ENCODE data around the gene THEMIS.
"Not testable (repeated sequence)": the region's sequence is repeated elsewhere in the genome, so short reads cannot be mapped to it uniquely, and the experiment has no call there.

THEMIS gene

GRCh38 chr6:127794405-127794804 is 106.5 kb downstream of the THEMIS start:
- Histone ChIP-seq H3K9me3 (ENCODE audit: control insufficient read depth, low read length) (no peaks in the 10 kb centered on the region), H3K4me1 (ENCODE audit: control insufficient read depth, insufficient read depth, low read length) (no peaks in the 10 kb centered on the region), H3K9ac (ENCODE audit: low read length) (no peak overlapping the region), H3K27me3 (replicated peaks; ENCODE audit: control insufficient read depth, insufficient read depth, low read length) (peaks cover 12% of the 10 kb centered on the region), H3K4me3 (ENCODE audit: low read length) (no peak overlapping the region), H3K36me3 (ENCODE audit: control insufficient read depth, insufficient read depth, low read length, severe bottlenecking) (no peaks in the 10 kb centered on the region)
- no peak for DNase-seq (ENCODE audit: low read depth)

GRCh38 chr6:127793396-127793795 is 107.5 kb downstream of the THEMIS start:
- DNase-seq (ENCODE audit: low read depth): no peak
- Histone ChIP-seq H3K36me3 (ENCODE audit: control insufficient read depth, insufficient read depth, low read length, severe bottlenecking) (no peaks in the 10 kb centered on the region), H3K4me3 (ENCODE audit: low read length) (no peak overlapping the region)

GRCh38 chr6:127792616-127793015 is 108.2 kb downstream of the THEMIS start:
- Histone ChIP-seq H3K36me3 (ENCODE audit: control insufficient read depth, insufficient read depth, low read length, severe bottlenecking) (no peaks in the 10 kb centered on the region), H3K9me3 (ENCODE audit: control insufficient read depth, low read length) (no peaks in the 10 kb centered on the region), H3K4me1 (ENCODE audit: control insufficient read depth, insufficient read depth, low read length) (no peaks in the 10 kb centered on the region), H3K27me3 (replicated peaks; ENCODE audit: control insufficient read depth, insufficient read depth, low read length) (peaks cover 12% of the 10 kb centered on the region), H3K9ac (ENCODE audit: low read length) (no peak overlapping the region), H3K4me3 (ENCODE audit: low read length) (no peak overlapping the region)
- DNase-seq (ENCODE audit: low read depth): no peak

More at GRCh38 chr6:127793396-127793795, 107.5 kb downstream of the THEMIS start:
- Histone ChIP-seq H3K9me3 (ENCODE audit: control insufficient read depth, low read length) (no peaks in the 10 kb centered on the region), H3K4me1 (ENCODE audit: control insufficient read depth, insufficient read depth, low read length) (no peaks in the 10 kb centered on the region), H3K27me3 (replicated peaks; ENCODE audit: control insufficient read depth, insufficient read depth, low read length) (peaks cover 12% of the 10 kb centered on the region), H3K9ac (ENCODE audit: low read length) (no peak overlapping the region)

- Histone ChIP-seq H3K4me3 (ENCODE audit: low read length) (no peak overlapping the region), H3K4me1 (ENCODE audit: control insufficient read depth, insufficient read depth, low read length) (peaks cover under 1% of the 10 kb centered on the region), H3K9me3 (ENCODE audit: control insufficient read depth, low read length) (no peaks in the 10 kb centered on the region), H3K9ac (ENCODE audit: low read length) (no peak overlapping the region), H3K36me3 (ENCODE audit: control insufficient read depth, insufficient read depth, low read length, severe bottlenecking) (no peaks in the 10 kb centered on the region), H3K27me3 (replicated peaks; ENCODE audit: control insufficient read depth, insufficient read depth, low read length) (peaks cover 12% of the 10 kb centered on the region)
- no peak for DNase-seq (ENCODE audit: low read depth)
Measured at GRCh38 chr6:127791779-127792528, 108.9 kb downstream of the THEMIS start.

GRCh38 chr6:127790571-127790970 is 110.3 kb downstream of the THEMIS start:
- Histone ChIP-seq H3K9ac (ENCODE audit: low read length) (no peak overlapping the region), H3K27me3 (replicated peaks; ENCODE audit: control insufficient read depth, insufficient read depth, low read length) (peaks cover 12% of the 10 kb centered on the region), H3K36me3 (ENCODE audit: control insufficient read depth, insufficient read depth, low read length, severe bottlenecking) (no peaks in the 10 kb centered on the region), H3K9me3 (ENCODE audit: control insufficient read depth, low read length) (no peaks in the 10 kb centered on the region), H3K4me1 (ENCODE audit: control insufficient read depth, insufficient read depth, low read length) (peaks cover 9% of the 10 kb centered on the region), H3K4me3 (ENCODE audit: low read length) (no peak overlapping the region)
- no peak for DNase-seq (ENCODE audit: low read depth)

- Histone ChIP-seq H3K9ac (ENCODE audit: low read length) (no peak overlapping the region), H3K4me3 (ENCODE audit: low read length) (no peak overlapping the region), H3K4me1 (ENCODE audit: control insufficient read depth, insufficient read depth, low read length) (peaks cover 9% of the 10 kb centered on the region), H3K27me3 (replicated peaks; ENCODE audit: control insufficient read depth, insufficient read depth, low read length) (no peaks in the 10 kb centered on the region), H3K9me3 (ENCODE audit: control insufficient read depth, low read length) (peaks cover 6% of the 10 kb centered on the region), H3K36me3 (ENCODE audit: control insufficient read depth, insufficient read depth, low read length, severe bottlenecking) (no peaks in the 10 kb centered on the region)
- DNase-seq (ENCODE audit: low read depth): peak; percentile 72
Measured at GRCh38 chr6:127786109-127786508, 114.7 kb downstream of the THEMIS start.

- no peak for DNase-seq (ENCODE audit: low read depth)
- no peak overlapping the region for H3K4me3 ChIP-seq (ENCODE audit: low read length)
- peaks cover 6% of the 10 kb centered on the region for H3K9me3 ChIP-seq (ENCODE audit: control insufficient read depth, low read length)
- H3K9ac ChIP-seq (ENCODE audit: low read length): no peak overlapping the region
- no peaks in the 10 kb centered on the region for H3K36me3 ChIP-seq (ENCODE audit: control insufficient read depth, insufficient read depth, low read length, severe bottlenecking)
- H3K27me3 ChIP-seq (replicated peaks; ENCODE audit: control insufficient read depth, insufficient read depth, low read length): no peaks in the 10 kb centered on the region
- peaks cover 9% of the 10 kb centered on the region for H3K4me1 ChIP-seq (ENCODE audit: control insufficient read depth, insufficient read depth, low read length)
Measured at GRCh38 chr6:127784468-127784867, 116.4 kb downstream of the THEMIS start.

- H3K36me3 ChIP-seq (ENCODE audit: control insufficient read depth, insufficient read depth, low read length, severe bottlenecking); DNase-seq (ENCODE audit: low read depth); H3K9ac ChIP-seq (ENCODE audit: low read length); H3K4me1 ChIP-seq (ENCODE audit: control insufficient read depth, insufficient read depth, low read length); H3K9me3 ChIP-seq (ENCODE audit: control insufficient read depth, low read length); H3K27me3 ChIP-seq (replicated peaks; ENCODE audit: control insufficient read depth, insufficient read depth, low read length); H3K4me3 ChIP-seq (ENCODE audit: low read length): not testable (repeated sequence)
Measured at GRCh38 chr6:127781636-127782272, 119.1 kb downstream of the THEMIS start.

- no peak overlapping the region for H3K4me3 ChIP-seq (ENCODE audit: low read length)
- H3K9me3 ChIP-seq (ENCODE audit: control insufficient read depth, low read length): no peaks in the 10 kb centered on the region
Measured at GRCh38 chr6:127776320-127776719, 124.5 kb downstream of the THEMIS start.

GRCh38 chr6:127775371-127775770 is 125.5 kb downstream of the THEMIS start:
- peak; percentile 59 for DNase-seq (ENCODE audit: low read depth)
- no peak overlapping the region for H3K4me3 ChIP-seq (ENCODE audit: low read length)
- H3K9ac ChIP-seq (ENCODE audit: low read length): no peak overlapping the region
- no peaks in the 10 kb centered on the region for H3K9me3 ChIP-seq (ENCODE audit: control insufficient read depth, low read length)
- no peaks in the 10 kb centered on the region for H3K27me3 ChIP-seq (replicated peaks; ENCODE audit: control insufficient read depth, insufficient read depth, low read length)
- no peaks in the 10 kb centered on the region for H3K4me1 ChIP-seq (ENCODE audit: control insufficient read depth, insufficient read depth, low read length)
- no peaks in the 10 kb centered on the region for H3K36me3 ChIP-seq (ENCODE audit: control insufficient read depth, insufficient read depth, low read length, severe bottlenecking)

More at GRCh38 chr6:127776320-127776719, 124.5 kb downstream of the THEMIS start:
- no peaks in the 10 kb centered on the region for H3K27me3 ChIP-seq (replicated peaks; ENCODE audit: control insufficient read depth, insufficient read depth, low read length)
- DNase-seq (ENCODE audit: low read depth): no peak
- no peak overlapping the region for H3K9ac ChIP-seq (ENCODE audit: low read length)
- no peaks in the 10 kb centered on the region for H3K36me3 ChIP-seq (ENCODE audit: control insufficient read depth, insufficient read depth, low read length, severe bottlenecking)
- H3K4me1 ChIP-seq (ENCODE audit: control insufficient read depth, insufficient read depth, low read length): no peaks in the 10 kb centered on the region

- H3K36me3 ChIP-seq (ENCODE audit: control insufficient read depth, insufficient read depth, low read length, severe bottlenecking): no peaks in the 10 kb centered on the region
- H3K9me3 ChIP-seq (ENCODE audit: control insufficient read depth, low read length): no peaks in the 10 kb centered on the region
- H3K27me3 ChIP-seq (replicated peaks; ENCODE audit: control insufficient read depth, insufficient read depth, low read length): no peaks in the 10 kb centered on the region
- no peaks in the 10 kb centered on the region for H3K4me1 ChIP-seq (ENCODE audit: control insufficient read depth, insufficient read depth, low read length)
- H3K9ac ChIP-seq (ENCODE audit: low read length): no peak overlapping the region
- H3K4me3 ChIP-seq (ENCODE audit: low read length): no peak overlapping the region
- no peak for DNase-seq (ENCODE audit: low read depth)
Measured at GRCh38 chr6:127768745-127769144, 132.1 kb downstream of the THEMIS start.
